Measurements from ENCODE around the gene TUBB4B. TPM values are rescaled to one million over a fixed set of nuclear protein-coding genes. Genes with fewer than 3 reads are reported as not detected.

TUBB4B gene
- total RNA-seq, 4 donors from 2014 or later, result 367 to 753 (median 540) TPM

- intact Hi-C loops (cut with DNase I), result loop anchor here (5.0 kb wide), 1 partner anchor 110 kb away; no protein-coding TSS in a partner anchor
- Histone ChIP-seq H3K4me3 (peak within 1 kb of the TSS; percentile 32 to 62 (median 53)), H3K9me3 (no peaks in the 10 kb centered on the region), H3K36me3 (no peaks in the 10 kb centered on the region), H3K27ac (peak within 1 kb of the TSS; percentile 92 to 97 (median 96)), H3K4me1 (peaks cover 34 to 59% (median 41%) of the 10 kb centered on the region in 3 donors), H3K27me3 (peaks cover 0 to 53% (median 0%) of the 10 kb centered on the region in 4 donors)
- TF ChIP-seq CTCF (IDR thresholded peaks at IDR 0.05) (peak; percentile 80 to 96 (median 92)), POLR2A (IDR thresholded peaks at IDR 0.05) (no peak)
- DNase-seq, result no peak
- WGBS, 2 donors, result 27% methylated on average over 3 of the region's 25 CpGs; no CpG with 5 or more reads in 1 of the 2 donors
Measured at GRCh38 chr9:137227054-137227852, 13.8 kb upstream of the TUBB4B start, which contains the start of gene RNF224. Gene RNF224 (plus strand): TSS chr9:137227502. CDS start chr9:137228336, 834 bp downstream.

GRCh38 chr9:137227853-137228505 is 13.1 kb upstream of the TUBB4B start:
- Histone ChIP-seq H3K4me3 (no peak overlapping the region), H3K27ac (peak overlapping the region in 3 of 4 donors; percentile 92 to 97 (median 97)), H3K4me1 (peaks cover 28 to 52% (median 33%) of the 10 kb centered on the region in 3 donors), H3K36me3 (no peaks in the 10 kb centered on the region), H3K9me3 (no peaks in the 10 kb centered on the region), H3K27me3 (peaks cover 0 to 60% (median 0%) of the 10 kb centered on the region in 4 donors)
- WGBS, 2 donors, result 4 to 14% methylated on average over 2 to 4 of the region's 18 CpGs
- no peak for DNase-seq
- intact Hi-C loops (cut with DNase I), result loop anchor here (5.0 kb wide), 1 partner anchor 111 kb away; no protein-coding TSS in a partner anchor
- TF ChIP-seq POLR2A (IDR thresholded peaks at IDR 0.05) (no peak), CTCF (IDR thresholded peaks at IDR 0.05) (no peak)

GRCh38 chr9:137228506-137228967 is 12.6 kb upstream of the TUBB4B start:
- TF ChIP-seq CTCF (IDR thresholded peaks at IDR 0.05), result no peak
- TF ChIP-seq POLR2A (IDR thresholded peaks at IDR 0.05), result no peak
- H3K36me3 ChIP-seq, result no peaks in the 10 kb centered on the region
- H3K9me3 ChIP-seq, result no peaks in the 10 kb centered on the region
- no peak overlapping the region for H3K4me3 ChIP-seq
- DNase-seq, result no peak
- peaks cover 0 to 66% (median 0%) of the 10 kb centered on the region in 4 donors for H3K27me3 ChIP-seq
- intact Hi-C loops (cut with DNase I), result loop anchor here (5.0 kb wide), 1 partner anchor 111 kb away; no protein-coding TSS in a partner anchor
- H3K27ac ChIP-seq, result peak overlapping the region in 2 of 4 donors; percentile 92 to 97
- WGBS, 2 donors, result no CpG with 5 or more reads among the region's 29 CpGs
- peaks cover 26 to 50% (median 31%) of the 10 kb centered on the region in 3 donors for H3K4me1 ChIP-seq

- DNase-seq, result no peak
- 40 to 81% methylated on average over 1 to 10 of the region's 27 CpGs for whole genome bisulfite sequencing, 2 donors
- Histone ChIP-seq H3K27ac (peak overlapping the region in 1 of 4 donors; percentile 97), H3K27me3 (peaks cover 0 to 72% (median 0%) of the 10 kb centered on the region in 4 donors), H3K9me3 (no peaks in the 10 kb centered on the region), H3K36me3 (no peaks in the 10 kb centered on the region), H3K4me3 (no peak overlapping the region), H3K4me1 (peaks cover 21 to 43% (median 25%) of the 10 kb centered on the region in 3 donors)
- intact Hi-C loops (cut with DNase I), result loop anchor here (5.0 kb wide), 1 partner anchor 112 kb away; no protein-coding TSS in a partner anchor
- TF ChIP-seq POLR2A (IDR thresholded peaks at IDR 0.05) (no peak), CTCF (IDR thresholded peaks at IDR 0.05) (no peak)
Measured at GRCh38 chr9:137228968-137229896, 11.9 kb upstream of the TUBB4B start.
